Body of pancreas (tissue), 4 donors: ENCODE data around the gene MST1R.

Experiments used
- POLR2A ChIP-seq, 3 donors: fragments of 450-650 bp; IDR thresholded peaks; one replicate each; pipeline ENCODE4 v1.6.1; 2016; ENCODE audit warnings: antibody characterized with exemption in 3 of 3, mild to moderate bottlenecking in 2 of 3
- TF ChIP-seq, protein P1 (sequence below), 7 experiments: fragments of 450-650 bp in 4 of 7; fragments of 200-600 bp in 3 of 7; sonication (generic) in 3 of 7; IDR thresholded peaks; one replicate each; pipeline ENCODE4 v1.5.1; 2016 to 2019; ENCODE audit warnings: antibody characterized with exemption in 7 of 7

DNA sequence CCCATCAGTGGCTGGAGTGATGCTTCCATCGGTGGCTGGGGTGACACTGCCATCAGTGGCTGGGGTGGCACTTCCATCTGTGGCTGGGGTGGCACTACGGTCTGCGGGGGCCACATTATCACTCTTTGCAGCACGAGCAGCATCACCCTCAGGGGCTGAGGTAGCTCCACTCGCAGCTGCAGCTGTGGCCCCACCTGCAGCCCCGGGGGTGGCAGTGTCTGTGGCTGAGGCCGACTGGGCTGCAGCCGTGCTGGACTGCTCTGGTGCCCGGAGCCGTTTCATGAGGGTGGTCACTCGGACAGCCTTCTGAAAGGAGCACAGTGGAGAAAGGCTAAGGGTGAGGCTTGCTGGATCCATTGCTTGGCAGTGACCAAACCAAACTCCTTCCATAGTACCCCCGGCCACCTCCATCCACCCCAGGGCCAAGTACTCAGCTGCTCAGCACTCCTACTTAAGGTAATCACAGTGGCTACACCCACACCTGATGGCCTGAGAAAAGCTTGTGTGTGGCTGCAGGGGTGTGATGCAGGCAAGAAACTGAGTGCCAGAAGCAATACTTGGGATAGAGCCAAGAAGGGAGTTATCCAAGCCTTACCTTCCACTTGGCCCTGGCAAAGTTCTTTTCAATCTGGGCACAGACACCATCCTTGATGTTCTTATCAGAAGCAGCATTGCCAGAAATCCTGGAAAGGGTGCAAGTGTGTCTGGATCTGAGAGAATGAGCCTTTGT lies 43.9 kb downstream of the MST1R start:
- TF ChIP-seq, protein P1, sequence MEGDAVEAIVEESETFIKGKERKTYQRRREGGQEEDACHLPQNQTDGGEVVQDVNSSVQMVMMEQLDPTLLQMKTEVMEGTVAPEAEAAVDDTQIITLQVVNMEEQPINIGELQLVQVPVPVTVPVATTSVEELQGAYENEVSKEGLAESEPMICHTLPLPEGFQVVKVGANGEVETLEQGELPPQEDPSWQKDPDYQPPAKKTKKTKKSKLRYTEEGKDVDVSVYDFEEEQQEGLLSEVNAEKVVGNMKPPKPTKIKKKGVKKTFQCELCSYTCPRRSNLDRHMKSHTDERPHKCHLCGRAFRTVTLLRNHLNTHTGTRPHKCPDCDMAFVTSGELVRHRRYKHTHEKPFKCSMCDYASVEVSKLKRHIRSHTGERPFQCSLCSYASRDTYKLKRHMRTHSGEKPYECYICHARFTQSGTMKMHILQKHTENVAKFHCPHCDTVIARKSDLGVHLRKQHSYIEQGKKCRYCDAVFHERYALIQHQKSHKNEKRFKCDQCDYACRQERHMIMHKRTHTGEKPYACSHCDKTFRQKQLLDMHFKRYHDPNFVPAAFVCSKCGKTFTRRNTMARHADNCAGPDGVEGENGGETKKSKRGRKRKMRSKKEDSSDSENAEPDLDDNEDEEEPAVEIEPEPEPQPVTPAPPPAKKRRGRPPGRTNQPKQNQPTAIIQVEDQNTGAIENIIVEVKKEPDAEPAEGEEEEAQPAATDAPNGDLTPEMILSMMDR (IDR thresholded peaks at IDR 0.05): no peak
- no peak for TF ChIP-seq POLR2A (IDR thresholded peaks at IDR 0.05)
